ENCODE results near the gene AIFM3. TPM values are rescaled to one million over a fixed set of nuclear protein-coding genes. Genes with fewer than 3 reads are reported as not detected.

The AIFM3 gene
- total and polyA plus RNA-seq, 12 donors: 0.24 to 1.5 (median 0.50) TPM; not detected in 1

- peaks cover 3 to 25% (median 19%) of the 10 kb centered on the region in 9 donors for H3K4me1 ChIP-seq
- H3K4me3 ChIP-seq: no peak overlapping the region
- WGBS, 2 donors: 86 to 93% methylated on average over 7 of the region's 7 CpGs
- H3K9me3 ChIP-seq: no peaks in the 10 kb centered on the region
- no peak overlapping the region for H3K27ac ChIP-seq
- DNase-seq (no peak), ATAC-seq (no peak)
- no peaks in the 10 kb centered on the region for H3K27me3 ChIP-seq
- intact Hi-C loops (cut with DNase I): loop anchor here in 1 of 10 donors (5.0 kb wide), 1 partner anchor 33 kb away; no protein-coding TSS in a partner anchor
- peaks cover 0 to 39% (median 7%) of the 10 kb centered on the region in 9 donors for H3K36me3 ChIP-seq
- no peak for TF ChIP-seq CTCF (IDR thresholded peaks at IDR 0.05)
Measured at GRCh38 chr22:20955548-20955947, 11.5 kb upstream of the AIFM3 start.

GRCh38 chr22:20956258-20957101 lies 10.6 kb upstream of the AIFM3 start:
- DNase-seq: no peak
- Histone ChIP-seq H3K4me1 (peaks cover 3 to 25% (median 19%) of the 10 kb centered on the region in 9 donors), H3K4me3 (peak overlapping the region in 9 of 10 donors; percentile 48 to 73 (median 66)), H3K36me3 (peaks cover 0 to 30% (median 0%) of the 10 kb centered on the region in 9 donors), H3K27ac (peak overlapping the region in 5 of 10 donors; percentile 20 to 78 (median 32)), H3K9me3 (no peaks in the 10 kb centered on the region), H3K27me3 (no peaks in the 10 kb centered on the region)
- peak in 2 of 8 donors; percentile 3 to 8 for ATAC-seq
- intact Hi-C loops (cut with DNase I): loop anchor here in 1 of 10 donors (5.0 kb wide), 1 partner anchor 34 kb away; no protein-coding TSS in a partner anchor
- WGBS, 2 donors: 51 to 57% methylated on average over 27 of the region's 27 CpGs
- no peak for TF ChIP-seq CTCF (IDR thresholded peaks at IDR 0.05)

GRCh38 chr22:20957102-20957682 lies 9.9 kb upstream of the AIFM3 start:
- DNase-seq (no peak), ATAC-seq (peak; percentile 38 to 62 (median 58))
- 2% methylated on average over 55 to 59 of the region's 59 CpGs for WGBS, 2 donors

More at GRCh38 chr22:20957102-20957682, 9.9 kb upstream of the AIFM3 start:
- Histone ChIP-seq H3K4me3 (peak overlapping the region; percentile 46 to 73 (median 66)), H3K27ac (peak overlapping the region in 6 of 10 donors; percentile 20 to 78 (median 42)), H3K4me1 (peaks cover 3 to 31% (median 19%) of the 10 kb centered on the region in 9 donors), H3K9me3 (no peaks in the 10 kb centered on the region), H3K36me3 (peaks cover 0 to 22% (median 0%) of the 10 kb centered on the region in 9 donors), H3K27me3 (no peaks in the 10 kb centered on the region)
- intact Hi-C loops (cut with DNase I): loop anchor here in 1 of 10 donors (5.0 kb wide), 1 partner anchor 35 kb away; no protein-coding TSS in a partner anchor
- TF ChIP-seq CTCF (IDR thresholded peaks at IDR 0.05): no peak

Measured in heart right ventricle (tissue), 16 donors.